HepG2 (cell line): ENCODE results near the gene KLRG1. TPM values are rescaled to one million over a fixed set of nuclear protein-coding genes. Genes with fewer than 3 reads are reported as not detected.

Experiments
- DR1 ChIP-seq: sonication (generic); formaldehyde crosslinking; IDR thresholded peaks from 2 replicates; pipeline ENCODE4 v1.8.0; 2021; ENCODE audit warnings: mild to moderate bottlenecking, missing genetic modification reagents, inconsistent platforms
- HDAC6 ChIP-seq: fragments of 200-600 bp; sonication (generic); IDR thresholded peaks from 2 replicates; pipeline ENCODE4 v1.7.0; 2017; ENCODE audit warnings: mild to moderate bottlenecking, antibody characterized with exemption, low read length, low read depth
- KMT2A ChIP-seq: sonication (generic); formaldehyde crosslinking; IDR thresholded peaks from 2 replicates; pipeline ENCODE4 v1.4.0; 2020; ENCODE audit warnings: missing genetic modification reagents
- NR3C1 ChIP-seq: sonication (generic); formaldehyde crosslinking; IDR thresholded peaks from 2 replicates; pipeline ENCODE4 v1.4.0; 2020; ENCODE audit warnings: missing genetic modification reagents
- RNF2 ChIP-seq: fragments of 450-650 bp; conservative IDR thresholded peaks from 2 replicates; pipeline ENCODE4 v1.6.1; 2016; ENCODE audit warnings: low read depth
- SMAD1 ChIP-seq: sonication (generic); formaldehyde crosslinking; IDR thresholded peaks from 2 replicates; pipeline ENCODE4 v1.4.0; 2020; ENCODE audit warnings: missing genetic modification reagents, low read depth, mild to moderate bottlenecking, borderline replicate concordance
- ZNF326 ChIP-seq: sonication (generic); formaldehyde crosslinking; IDR thresholded peaks from 2 replicates; pipeline ENCODE4 v1.4.0; 2020; ENCODE audit warnings: missing genetic modification reagents, borderline replicate concordance
- ZNF766 ChIP-seq: sonication (generic); formaldehyde crosslinking; IDR thresholded peaks from 2 replicates; pipeline ENCODE4 v1.5.0; 2020; ENCODE audit warnings: missing genetic modification reagents, borderline replicate concordance
- polyA plus RNA-seq, 8 experiments: library from polyadenylated mRNA; depleted of rRNA in 3 of 8; stranded (reverse) in 7 of 8; unstranded in 1 of 8; fragments of >200 nt; fragmentation: Illumina TruSeq in 4 of 8; extraction: Trizol in 4 of 8; gene quantifications; 2 replicates each; pipeline versions ENCODE4 v1.2.1 to v1.2.3, GENCODE V29; 2011 to 2016; ENCODE audit warnings: low read depth in 4 of 8, missing spikeins in 1 of 8, mixed read lengths in 1 of 8; ENCODE audit not compliant: insufficient read depth in 1 of 8
- total RNA-seq, 5 experiments: library from RNA; depleted of rRNA; stranded (reverse); fragments of >200 nt; fragmentation: Illumina TruSeq; extraction: Trizol; gene quantifications; 2 replicates each; pipeline ENCODE4 v1.2.3, GENCODE V29; 2016; ENCODE audit warnings: low read depth in 1 of 5
- TF ChIP-seq, protein P1 (sequence below): IDR thresholded peaks from 2 replicates; pipeline ENCODE4 v1.6.1; 2016; ENCODE audit warnings: missing biosample characterization, missing genetic modification reagents, low read depth
- TF ChIP-seq, protein P2 (sequence below): sonication (generic); formaldehyde crosslinking; IDR thresholded peaks from one replicate; pipeline ENCODE4 v1.5.1; 2020; ENCODE audit warnings: mild to moderate bottlenecking, missing genetic modification reagents; ENCODE audit errors: not compliant biosample characterization

KLRG1 gene
- total and polyA plus RNA-seq, 2 of the 13 experiments (the other 11 are each of a cell fraction or from before 2014, with no cell fraction given): 1.2 to 1.7 TPM

DNA sequence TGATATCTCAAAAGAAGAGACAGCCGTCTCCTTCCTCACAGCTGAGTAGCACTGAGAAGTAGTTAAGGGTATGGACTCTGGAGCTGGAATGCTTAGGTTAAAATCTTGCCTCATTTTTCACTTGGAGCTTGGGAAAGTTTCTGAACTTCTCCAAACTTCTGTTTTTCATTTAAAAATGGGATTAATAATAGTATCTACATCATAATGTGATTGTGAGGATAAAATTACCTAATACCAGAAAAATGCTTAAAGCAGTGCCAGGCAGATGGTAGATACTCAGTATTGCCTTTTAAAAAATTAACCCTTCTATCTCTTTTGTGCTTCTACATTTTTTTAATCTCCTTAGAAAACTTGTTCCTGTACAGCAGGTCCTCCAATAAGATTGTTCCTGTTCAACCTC is 63.3 kb downstream of the KLRG1 start (continued):
- TF ChIP-seq, protein P1, sequence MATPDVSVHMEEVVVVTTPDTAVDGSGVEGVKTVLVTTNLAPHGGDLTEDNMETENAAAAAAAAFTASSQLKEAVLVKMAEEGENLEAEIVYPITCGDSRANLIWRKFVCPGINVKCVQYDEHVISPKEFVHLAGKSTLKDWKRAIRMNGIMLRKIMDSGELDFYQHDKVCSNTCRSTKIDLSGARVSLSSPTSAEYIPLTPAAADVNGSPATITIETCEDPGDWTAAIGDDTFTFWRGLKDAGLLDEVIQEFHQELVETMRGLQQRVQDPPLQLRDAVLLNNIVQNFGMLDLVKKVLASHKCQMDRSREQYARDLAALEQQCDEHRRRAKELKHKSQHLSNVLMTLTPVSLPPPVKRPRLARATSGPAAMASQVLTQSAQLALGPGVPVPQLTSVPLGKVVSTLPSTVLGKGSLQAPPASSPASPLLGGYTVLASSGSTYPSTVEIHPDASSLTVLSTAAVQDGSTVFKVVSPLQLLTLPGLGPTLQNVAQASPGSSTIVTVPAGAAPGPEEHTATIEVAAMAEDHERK (CRISPR knock-in tag): no peak
- TF ChIP-seq SMAD1 (CRISPR knock-in tag) (no peak), RNF2 (no peak), HDAC6 (no peak), ZNF326 (CRISPR knock-in tag) (no peak), KMT2A (CRISPR knock-in tag) (no peak), NR3C1 (no peak), DR1 (CRISPR knock-in tag) (no peak), ZNF766 (CRISPR knock-in tag) (no peak)
- TF ChIP-seq, protein P2, sequence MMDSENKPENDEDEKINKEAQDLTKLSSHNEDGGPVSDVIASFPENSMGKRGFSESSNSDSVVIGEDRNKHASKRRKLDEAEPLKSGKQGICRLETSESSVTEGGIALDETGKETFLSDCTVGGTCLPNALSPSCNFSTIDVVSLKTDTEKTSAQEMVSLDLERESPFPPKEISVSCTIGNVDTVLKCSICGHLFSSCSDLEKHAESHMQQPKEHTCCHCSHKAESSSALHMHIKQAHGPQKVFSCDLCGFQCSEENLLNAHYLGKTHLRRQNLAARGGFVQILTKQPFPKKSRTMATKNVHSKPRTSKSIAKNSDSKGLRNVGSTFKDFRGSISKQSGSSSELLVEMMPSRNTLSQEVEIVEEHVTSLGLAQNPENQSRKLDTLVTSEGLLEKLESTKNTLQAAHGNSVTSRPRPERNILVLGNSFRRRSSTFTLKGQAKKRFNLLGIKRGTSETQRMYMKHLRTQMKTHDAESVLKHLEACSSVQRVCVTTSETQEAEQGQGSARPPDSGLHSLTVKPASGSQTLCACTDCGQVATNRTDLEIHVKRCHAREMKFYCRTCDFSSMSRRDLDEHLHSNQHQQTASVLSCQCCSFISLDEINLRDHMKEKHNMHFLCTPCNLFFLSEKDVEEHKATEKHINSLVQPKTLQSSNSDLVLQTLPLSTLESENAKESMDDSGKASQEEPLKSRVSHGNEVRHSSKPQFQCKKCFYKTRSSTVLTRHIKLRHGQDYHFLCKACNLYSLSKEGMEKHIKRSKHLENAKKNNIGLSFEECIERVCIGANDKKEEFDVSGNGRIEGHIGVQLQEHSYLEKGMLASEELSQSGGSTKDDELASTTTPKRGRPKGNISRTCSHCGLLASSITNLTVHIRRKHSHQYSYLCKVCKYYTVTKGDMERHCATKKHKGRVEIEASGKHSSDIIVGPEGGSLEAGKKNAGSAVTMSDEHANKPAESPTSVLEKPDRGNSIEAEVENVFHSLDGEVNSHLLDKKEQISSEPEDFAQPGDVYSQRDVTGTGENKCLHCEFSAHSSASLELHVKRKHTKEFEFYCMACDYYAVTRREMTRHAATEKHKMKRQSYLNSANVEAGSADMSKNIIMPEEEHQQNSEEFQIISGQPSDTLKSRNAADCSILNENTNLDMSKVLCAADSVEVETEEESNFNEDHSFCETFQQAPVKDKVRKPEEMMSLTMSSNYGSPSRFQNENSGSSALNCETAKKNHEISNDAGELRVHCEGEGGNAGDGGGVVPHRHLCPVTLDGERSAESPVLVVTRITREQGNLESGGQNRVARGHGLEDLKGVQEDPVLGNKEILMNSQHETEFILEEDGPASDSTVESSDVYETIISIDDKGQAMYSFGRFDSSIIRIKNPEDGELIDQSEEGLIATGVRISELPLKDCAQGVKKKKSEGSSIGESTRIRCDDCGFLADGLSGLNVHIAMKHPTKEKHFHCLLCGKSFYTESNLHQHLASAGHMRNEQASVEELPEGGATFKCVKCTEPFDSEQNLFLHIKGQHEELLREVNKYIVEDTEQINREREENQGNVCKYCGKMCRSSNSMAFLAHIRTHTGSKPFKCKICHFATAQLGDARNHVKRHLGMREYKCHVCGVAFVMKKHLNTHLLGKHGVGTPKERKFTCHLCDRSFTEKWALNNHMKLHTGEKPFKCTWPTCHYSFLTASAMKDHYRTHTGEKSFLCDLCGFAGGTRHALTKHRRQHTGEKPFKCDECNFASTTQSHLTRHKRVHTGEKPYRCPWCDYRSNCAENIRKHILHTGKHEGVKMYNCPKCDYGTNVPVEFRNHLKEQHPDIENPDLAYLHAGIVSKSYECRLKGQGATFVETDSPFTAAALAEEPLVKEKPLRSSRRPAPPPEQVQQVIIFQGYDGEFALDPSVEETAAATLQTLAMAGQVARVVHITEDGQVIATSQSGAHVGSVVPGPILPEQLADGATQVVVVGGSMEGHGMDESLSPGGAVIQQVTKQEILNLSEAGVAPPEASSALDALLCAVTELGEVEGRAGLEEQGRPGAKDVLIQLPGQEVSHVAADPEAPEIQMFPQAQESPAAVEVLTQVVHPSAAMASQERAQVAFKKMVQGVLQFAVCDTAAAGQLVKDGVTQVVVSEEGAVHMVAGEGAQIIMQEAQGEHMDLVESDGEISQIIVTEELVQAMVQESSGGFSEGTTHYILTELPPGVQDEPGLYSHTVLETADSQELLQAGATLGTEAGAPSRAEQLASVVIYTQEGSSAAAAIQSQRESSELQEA (CRISPR knock-in tag): no peak

Other genes starting within 250 kb of the KLRG1 start
- gene A2ML1, start 166.9 kb upstream of the KLRG1 start, total RNA-seq (2016; rRNA removed; fragmentation: Illumina TruSeq; extraction: Trizol): not detected in 2 replicates
- gene A2ML1, start 166.9 kb upstream of the KLRG1 start, polyA plus RNA-seq (2011; rRNA removed): not detected in 2 replicates
- gene PHC1, start 75.0 kb upstream of the KLRG1 start, total RNA-seq (2016; rRNA removed; fragmentation: Illumina TruSeq; extraction: Trizol): 9.4 and 12.5 TPM in 2 replicates
- gene PHC1, start 75.0 kb upstream of the KLRG1 start, polyA plus RNA-seq (2011; rRNA removed): 35.0 and 36.6 TPM in 2 replicates
- gene M6PR, start 39.9 kb upstream of the KLRG1 start, total RNA-seq (2016; rRNA removed; fragmentation: Illumina TruSeq; extraction: Trizol): 68.5 and 127 TPM in 2 replicates
- 90.5 and 98.2 TPM in 2 replicates for gene M6PR, start 39.9 kb upstream of the KLRG1 start, polyA plus RNA-seq (2011; rRNA removed)
- 1,675 and 2,807 TPM in 2 replicates for gene A2M, start 126.4 kb downstream of the KLRG1 start, total RNA-seq (2016; rRNA removed; fragmentation: Illumina TruSeq; extraction: Trizol)
- 6,551 and 8,760 TPM in 2 replicates for gene A2M, start 126.4 kb downstream of the KLRG1 start, polyA plus RNA-seq (2011; rRNA removed)
- gene PZP, start 218.8 kb downstream of the KLRG1 start, total RNA-seq (2016; rRNA removed; fragmentation: Illumina TruSeq; extraction: Trizol): 0.89 and 1.1 TPM in 2 replicates
- gene PZP, start 218.8 kb downstream of the KLRG1 start, polyA plus RNA-seq (2011; rRNA removed): 0.07 and 0.50 TPM in 2 replicates